Epithelial cell of proximal tubule (primary cell): Measurements from ENCODE around the gene RPAP3. TPM values are rescaled to one million over a fixed set of nuclear protein-coding genes. Genes with fewer than 3 reads are reported as not detected.

ENCODE experiments used
- DNase-seq: peaks from one replicate; pipeline ENCODE4 v3.0.0-alpha.2; 2011; ENCODE audit warnings: low read depth
- H3K4me3 ChIP-seq: 2 replicates; pipeline ENCODE4 v1.5.1; 2011; ENCODE audit warnings: low read depth, mild to moderate bottlenecking, low read length
- CTCF ChIP-seq: conservative IDR thresholded peaks from 2 replicates; pipeline ENCODE4 v1.5.1; 2012; ENCODE audit warnings: low read depth, mild to moderate bottlenecking, low read length
- total RNA-seq: library from RNA; depleted of rRNA; stranded (reverse); fragments of >200 nt; gene quantifications from 2 replicates; pipeline ENCODE4 v1.2.3, GENCODE V29; 2015

RPAP3 gene
- total RNA-seq, 1 donor from 2014 or later = 23.1 TPM

- H3K4me3 ChIP-seq = no peak overlapping the region
- no peak for DNase-seq
- no peak for TF ChIP-seq CTCF
Observed at GRCh38 chr12:47751561-47751960, 45.7 kb upstream of the RPAP3 start.

GRCh38 chr12:47750916-47751470 is 45.2 kb upstream of the RPAP3 start:
- DNase-seq = no peak
- no peak for TF ChIP-seq CTCF
- no peak overlapping the region for H3K4me3 ChIP-seq

- no peak overlapping the region for H3K4me3 ChIP-seq
- no peak for DNase-seq
- no peak for TF ChIP-seq CTCF
Observed at GRCh38 chr12:47750229-47750798, 44.5 kb upstream of the RPAP3 start.

- DNase-seq = no peak
- no peak for TF ChIP-seq CTCF
- no peak overlapping the region for H3K4me3 ChIP-seq
Observed at GRCh38 chr12:47748899-47749298, 43.1 kb upstream of the RPAP3 start.

- no peak overlapping the region for H3K4me3 ChIP-seq
- DNase-seq = no peak
- no peak for TF ChIP-seq CTCF
Observed at GRCh38 chr12:47748507-47748828, 42.6 kb upstream of the RPAP3 start.

GRCh38 chr12:47747596-47748506 is 42.0 kb upstream of the RPAP3 start:
- no peak overlapping the region for H3K4me3 ChIP-seq
- TF ChIP-seq CTCF = no peak
- no peak for DNase-seq
